Measurements from ENCODE around the gene RSKR. TPM values are rescaled to one million over a fixed set of nuclear protein-coding genes. Genes with fewer than 3 reads are reported as not detected.
A peak's percentile ranks its signal among the peaks of the same experiment; 100 is the strongest.

RSKR gene
- total and polyA plus RNA-seq, 9 of the 15 experiments (the other 6 are each of a cell fraction or from before 2014, with no cell fraction given), result 1.4 to 42.3 (median 16.2) TPM

DNA sequence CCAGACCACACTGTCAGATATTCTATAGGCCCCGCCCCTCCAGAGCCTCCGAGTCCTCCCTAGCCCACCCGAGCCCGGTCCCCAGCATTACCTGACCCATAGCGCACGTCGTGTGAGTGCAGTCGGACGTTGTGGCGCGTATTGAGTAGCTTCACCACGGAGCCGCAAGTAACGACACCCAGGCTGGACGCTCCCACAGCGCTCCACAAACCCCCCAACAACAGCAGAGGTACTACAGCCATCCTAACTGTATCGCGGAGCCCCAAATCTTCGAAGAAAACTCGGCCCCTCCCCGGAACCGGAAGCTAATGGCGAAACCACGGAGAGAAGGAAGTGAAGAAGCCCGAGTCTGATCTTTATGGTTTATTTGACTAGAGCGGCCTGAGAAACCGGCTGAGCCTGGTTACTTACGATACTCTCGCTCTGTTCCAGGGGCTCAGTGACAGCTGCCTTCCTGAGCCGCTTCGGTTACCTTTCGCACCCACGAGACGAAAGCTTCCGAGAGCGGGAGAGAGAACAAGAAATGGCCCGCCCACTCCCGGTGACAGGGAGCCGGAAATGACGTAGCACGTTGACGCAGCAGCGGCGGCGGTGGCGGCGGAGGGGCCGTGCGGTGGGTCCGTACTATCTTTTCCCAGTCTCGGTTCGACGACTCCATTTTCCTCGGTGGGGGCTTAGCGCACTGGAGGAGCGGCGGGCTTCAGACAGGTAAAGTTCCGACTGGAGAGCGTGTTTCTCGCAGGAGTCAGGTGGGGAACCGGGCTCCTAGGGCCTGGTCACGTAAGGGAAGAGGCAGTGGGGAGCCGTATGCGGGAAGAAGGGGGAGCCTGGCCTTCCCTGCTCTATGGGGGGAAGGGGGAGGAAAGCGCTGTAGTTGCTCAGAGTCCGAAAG is 47.9 kb upstream of the RSKR start, which contains the start of the genes SDF2 and SUPT6H (continued):
- TF ChIP-seq SPI1 (IDR thresholded peaks at IDR 0.05; ENCODE audit: borderline replicate concordance, low read depth, low read length) (peak; percentile 77), NR3C1 (CRISPR knock-in tag; IDR thresholded peaks at IDR 0.05) (no peak), TCF7L2 (IDR thresholded peaks at IDR 0.05; ENCODE audit: low read depth, low read length) (no peak), FOSL1 (tag; conservative IDR thresholded peaks at IDR 0.05) (peak; percentile 32), KLF6 (CRISPR knock-in tag; IDR thresholded peaks at IDR 0.05; ENCODE audit: borderline replicate concordance) (peak; percentile 33; the same call in 1 of the 2 replicates), TEAD1 (CRISPR knock-in tag; IDR thresholded peaks at IDR 0.05) (no peak; a peak in 1 of 4 replicates), ELF2 (CRISPR knock-in tag; IDR thresholded peaks at IDR 0.05) (0 out of 2 replicates have a peak, but pooled peaks have one; percentile 51), CHD1 (IDR thresholded peaks at IDR 0.05; ENCODE audit: low read length) (peak; percentile 86), ARNT (IDR thresholded peaks at IDR 0.05) (0 out of 4 replicates have a peak, but pooled peaks of 1 of the 2 experiments have one; percentile 54), ZNF449 (CRISPR knock-in tag; IDR thresholded peaks at IDR 0.05) (no peak), ZNF431 (CRISPR knock-in tag; IDR thresholded peaks at IDR 0.05) (peak; percentile 40; the same call in 1 of the 2 replicates), RBM34 (IDR thresholded peaks at IDR 0.05; ENCODE audit: borderline replicate concordance, insufficient read depth, low read length) (no peak), SMAD3 (CRISPR knock-in tag; conservative IDR thresholded peaks at IDR 0.05) (no peak), ARID2 (IDR thresholded peaks at IDR 0.05) (no peak), BRD4 (IDR thresholded peaks at IDR 0.05) (peak; percentile 57; the same call in 1 of the 2 replicates), FOXA3 (CRISPR knock-in tag; conservative IDR thresholded peaks at IDR 0.05 in 1 of 2, IDR thresholded peaks at IDR 0.05 in 1 of 2) (0 out of 4 replicates have a peak, but pooled peaks of 1 of the 2 experiments have one; percentile 31), GABPB1 (CRISPR knock-in tag; IDR thresholded peaks at IDR 0.05) (peak; percentile 96), BCOR (IDR thresholded peaks at IDR 0.05) (peak; percentile 49; the same call in 1 of the 2 replicates), JUN (IDR thresholded peaks at IDR 0.05; ENCODE audit: borderline replicate concordance, low read depth, low read length) (peak; percentile 66), JUN (CRISPR knock-in tag; IDR thresholded peaks at IDR 0.05; ENCODE audit: borderline replicate concordance) (no peak)
- TF ChIP-seq, protein P1, sequence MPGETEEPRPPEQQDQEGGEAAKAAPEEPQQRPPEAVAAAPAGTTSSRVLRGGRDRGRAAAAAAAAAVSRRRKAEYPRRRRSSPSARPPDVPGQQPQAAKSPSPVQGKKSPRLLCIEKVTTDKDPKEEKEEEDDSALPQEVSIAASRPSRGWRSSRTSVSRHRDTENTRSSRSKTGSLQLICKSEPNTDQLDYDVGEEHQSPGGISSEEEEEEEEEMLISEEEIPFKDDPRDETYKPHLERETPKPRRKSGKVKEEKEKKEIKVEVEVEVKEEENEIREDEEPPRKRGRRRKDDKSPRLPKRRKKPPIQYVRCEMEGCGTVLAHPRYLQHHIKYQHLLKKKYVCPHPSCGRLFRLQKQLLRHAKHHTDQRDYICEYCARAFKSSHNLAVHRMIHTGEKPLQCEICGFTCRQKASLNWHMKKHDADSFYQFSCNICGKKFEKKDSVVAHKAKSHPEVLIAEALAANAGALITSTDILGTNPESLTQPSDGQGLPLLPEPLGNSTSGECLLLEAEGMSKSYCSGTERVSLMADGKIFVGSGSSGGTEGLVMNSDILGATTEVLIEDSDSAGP (CRISPR knock-in tag; IDR thresholded peaks at IDR 0.05), result no peak
- TF ChIP-seq, protein P2, sequence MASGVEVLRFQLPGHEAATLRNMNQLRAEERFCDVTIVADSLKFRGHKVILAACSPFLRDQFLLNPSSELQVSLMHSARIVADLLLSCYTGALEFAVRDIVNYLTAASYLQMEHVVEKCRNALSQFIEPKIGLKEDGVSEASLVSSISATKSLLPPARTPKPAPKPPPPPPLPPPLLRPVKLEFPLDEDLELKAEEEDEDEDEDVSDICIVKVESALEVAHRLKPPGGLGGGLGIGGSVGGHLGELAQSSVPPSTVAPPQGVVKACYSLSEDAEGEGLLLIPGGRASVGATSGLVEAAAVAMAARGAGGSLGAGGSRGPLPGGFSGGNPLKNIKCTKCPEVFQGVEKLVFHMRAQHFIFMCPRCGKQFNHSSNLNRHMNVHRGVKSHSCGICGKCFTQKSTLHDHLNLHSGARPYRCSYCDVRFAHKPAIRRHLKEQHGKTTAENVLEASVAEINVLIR (CRISPR knock-in tag; IDR thresholded peaks at IDR 0.05), result peak; percentile 90

Measured in K562 (cell line).